Mesenteric fat pad (tissue), 1 donor: ENCODE measurements around the gene ZNF343. TPM values are rescaled to one million over a fixed set of nuclear protein-coding genes. Genes with fewer than 3 reads are reported as not detected.

ENCODE experiments used
- DNase-seq: peaks from one replicate; pipeline ENCODE4 v3.0.0-alpha.2; 2020; ENCODE audit warnings: low spot score
- total RNA-seq: library from RNA; stranded (reverse); fragmentation: NEBNext Ultra II Directional; extraction: Animal tissue kit (Norgen Biotek cat#: 25700); gene quantifications from one replicate; pipeline ENCODE4 v1.2.1, GENCODE V29; 2021
- donor health status: DM: yes; HTN: yes; CAD: no.

The ZNF343 gene
- total RNA-seq, 1 donor from 2014 or later: 14.4 TPM

DNA sequence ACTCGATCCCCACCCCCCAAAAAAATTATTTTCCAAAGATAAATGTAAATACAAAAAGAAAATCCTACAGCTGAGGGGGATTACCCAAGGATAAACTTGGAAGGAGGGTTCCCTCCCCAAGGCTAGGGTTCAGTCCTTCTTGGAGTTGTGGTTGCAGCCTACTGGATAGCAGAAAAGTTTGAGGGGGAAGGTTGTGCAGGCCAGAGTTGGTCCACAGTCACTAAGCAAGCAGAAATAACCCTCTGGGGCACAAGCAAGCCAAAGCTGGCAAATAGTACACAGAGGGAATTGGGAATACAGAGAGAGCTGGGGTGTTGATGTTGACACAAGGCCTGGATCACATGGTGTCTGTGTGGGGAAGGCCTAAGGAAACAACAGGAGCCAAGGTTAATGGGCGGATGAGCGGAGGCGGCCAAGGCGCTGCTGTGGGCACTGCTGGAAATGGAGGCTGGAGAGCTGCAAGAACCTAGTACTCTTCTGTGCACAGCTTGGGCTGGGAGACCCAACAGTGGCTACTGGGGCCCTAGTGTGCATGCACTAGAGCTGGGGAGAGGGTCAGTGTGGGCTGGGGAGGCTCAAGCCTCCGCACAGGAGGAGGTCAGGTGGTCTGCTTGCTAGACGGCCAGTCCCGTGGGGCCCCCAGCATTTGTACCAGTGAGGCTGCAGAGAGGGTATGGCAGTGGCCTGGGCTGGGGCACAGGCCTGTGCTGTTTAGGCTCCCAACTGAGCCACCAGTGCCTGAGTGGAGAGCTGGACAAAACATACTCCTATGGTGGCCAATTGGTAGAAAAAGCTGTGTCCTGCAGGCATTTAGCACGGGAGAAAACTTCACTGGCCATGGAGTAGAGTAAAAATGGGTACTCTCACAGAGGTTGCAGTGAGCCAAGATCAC lies 32.6 kb downstream of the ZNF343 start:
- no peak for DNase-seq

DNA sequence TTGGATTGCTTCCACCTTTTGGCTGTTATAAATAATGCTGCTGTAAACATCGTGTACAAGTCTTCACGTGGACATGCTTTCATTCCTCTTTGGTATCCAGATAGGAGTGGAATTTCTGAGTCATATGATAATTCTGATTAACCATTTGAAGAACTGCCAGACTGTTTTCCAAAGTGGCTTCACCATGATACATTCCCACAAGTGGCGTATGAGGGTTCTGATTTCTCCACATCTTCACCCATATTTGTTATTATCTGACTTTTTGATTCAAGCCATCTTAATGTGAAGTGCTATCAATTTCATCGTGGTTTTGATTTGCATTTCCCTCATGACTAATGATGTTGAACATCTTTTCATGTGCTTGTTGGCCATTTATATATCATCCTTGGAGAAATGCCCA lies 35.2 kb downstream of the ZNF343 start:
- DNase-seq: no peak

DNA sequence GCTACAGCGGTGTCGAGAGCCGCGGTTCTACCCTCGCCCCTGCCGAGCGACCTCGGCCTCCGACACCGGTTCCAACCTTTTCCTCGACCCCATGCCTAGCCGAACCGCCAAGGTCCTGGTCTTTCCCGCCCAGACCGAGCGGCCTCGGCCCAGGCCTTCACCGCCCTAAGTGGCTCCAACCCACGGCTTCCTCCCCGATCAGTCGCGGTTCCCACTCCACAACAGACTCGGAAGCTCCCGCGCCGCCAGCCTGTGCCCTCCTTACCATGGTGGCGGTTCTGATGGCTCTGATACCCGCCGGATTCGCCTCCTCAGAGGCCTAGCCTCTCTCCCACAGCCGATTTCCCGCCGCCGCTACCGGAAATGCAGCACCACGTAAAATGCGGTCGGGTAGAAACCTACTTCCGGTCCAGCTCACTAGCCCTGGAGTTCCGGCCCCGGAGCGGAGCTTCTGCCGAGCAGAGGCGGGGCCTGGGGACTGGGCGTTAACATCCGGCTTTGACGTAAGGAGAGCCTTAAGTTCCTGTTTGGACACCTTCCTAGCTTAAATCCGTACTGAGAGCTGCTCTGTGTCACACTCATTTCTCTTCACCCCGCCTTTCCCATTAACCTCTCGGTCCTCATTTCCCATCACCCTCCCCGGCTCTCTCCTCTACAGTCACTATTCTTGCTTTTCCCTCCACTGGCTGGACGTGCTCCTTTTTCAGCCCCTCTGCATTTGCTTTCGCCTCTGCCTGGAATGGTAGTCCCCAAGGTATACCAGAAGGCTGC lies 38.1 kb downstream of the ZNF343 start, which contains the start of gene SNRPB:
SNRPB (minus strand) TSS at position 367 of the 771 bp plus-strand sequence; CDS start at position 268, 99 bp downstream.
- DNase-seq: peak; percentile 98

DNA sequence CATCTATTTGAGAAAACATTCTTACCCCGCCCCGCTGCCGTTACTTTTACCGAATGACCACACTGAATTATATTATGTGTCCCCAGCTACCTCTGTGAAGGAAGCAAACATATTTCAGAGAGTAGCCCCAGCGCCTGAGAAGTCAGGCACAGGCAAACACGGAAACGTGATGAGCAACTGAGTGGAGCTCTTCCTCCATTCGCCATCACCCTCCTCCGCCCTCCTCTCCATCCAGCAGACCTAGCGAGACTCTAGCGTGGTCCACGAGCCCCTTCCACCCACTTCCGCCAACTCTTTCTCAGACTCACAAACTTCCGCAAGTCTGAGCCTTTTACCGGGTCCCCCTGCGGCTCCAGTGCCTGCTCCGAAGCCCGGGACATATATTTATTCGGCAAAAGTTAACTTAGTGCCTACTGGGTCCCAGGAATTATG lies 38.7 kb downstream of the ZNF343 start:
- DNase-seq: no peak

DNA sequence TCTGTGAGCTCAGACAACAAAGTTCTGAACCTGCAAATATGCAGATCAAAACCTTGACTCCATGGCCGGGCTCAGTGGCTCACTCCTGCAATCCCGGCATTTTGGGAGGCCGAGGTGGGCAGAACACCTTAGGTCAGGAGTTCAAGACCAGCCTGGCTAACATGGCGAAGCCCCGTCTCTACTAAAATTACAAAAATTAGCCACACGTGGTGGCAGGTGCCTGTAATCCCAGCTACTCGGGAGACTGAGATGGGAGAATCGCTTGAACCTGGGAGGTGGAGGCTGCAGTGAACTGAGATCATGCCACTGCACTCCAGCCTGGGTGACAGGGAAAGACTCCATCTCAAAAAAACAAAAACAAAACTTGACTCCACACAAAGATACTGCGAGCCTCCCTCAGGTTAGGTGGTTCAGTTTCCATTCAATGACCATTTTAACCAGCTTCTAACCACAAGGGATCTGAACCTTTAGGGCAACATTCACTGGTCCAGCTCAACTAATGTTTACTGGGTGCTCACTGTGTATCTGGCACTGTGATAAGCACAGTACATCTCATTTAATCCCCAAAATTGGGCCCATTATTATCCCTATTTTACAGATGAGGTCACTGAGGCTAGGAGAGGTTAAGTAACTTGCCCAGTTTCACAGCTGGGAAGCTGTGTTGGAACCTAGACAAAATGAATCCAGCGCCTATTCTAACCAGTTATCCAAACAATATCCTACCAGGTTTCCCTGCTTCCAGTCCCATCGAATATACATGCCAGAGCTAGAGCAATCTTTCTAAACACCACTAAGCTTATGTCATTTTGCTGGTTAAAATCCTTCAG lies 39.9 kb downstream of the ZNF343 start:
- DNase-seq: no peak

DNA sequence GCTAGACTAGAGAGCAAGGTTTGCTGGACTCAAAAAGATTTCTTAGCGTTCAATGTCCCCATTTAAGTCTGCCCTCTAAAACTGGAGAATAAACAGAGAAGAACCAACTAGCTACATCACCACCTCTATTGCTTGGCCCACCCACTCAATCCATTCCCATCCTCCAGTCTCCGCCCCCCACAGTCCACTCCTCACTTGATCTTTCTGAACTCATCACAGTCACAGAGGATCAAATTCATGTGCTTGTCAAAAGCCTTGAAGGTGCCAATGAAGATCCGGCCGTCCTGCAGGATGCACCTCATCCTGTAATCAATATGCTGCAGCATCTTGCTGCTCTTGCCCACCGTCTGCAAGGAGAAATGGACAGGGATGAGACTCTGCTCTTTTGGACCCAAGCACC lies 41.3 kb downstream of the ZNF343 start:
- DNase-seq: no peak

DNA sequence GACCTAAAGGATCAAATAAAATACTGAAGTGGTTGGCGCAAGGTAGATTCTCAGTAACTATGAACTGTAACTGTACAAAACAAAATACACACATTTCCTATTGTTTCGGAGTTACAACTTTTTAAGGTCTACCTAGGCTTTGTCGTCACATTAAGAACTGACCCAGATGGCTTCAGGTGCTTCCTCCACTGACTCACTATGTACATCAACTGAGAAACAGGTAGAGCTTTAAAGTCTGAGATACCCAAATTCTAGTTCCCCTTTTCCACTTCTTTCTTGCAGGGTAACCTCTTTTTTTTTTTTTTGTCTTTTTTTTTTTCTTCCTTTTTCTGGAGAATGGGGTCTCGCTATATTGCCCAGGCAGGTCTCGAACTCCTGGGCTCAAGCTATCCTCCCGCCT lies 43.6 kb downstream of the ZNF343 start:
- no peak for DNase-seq

DNA sequence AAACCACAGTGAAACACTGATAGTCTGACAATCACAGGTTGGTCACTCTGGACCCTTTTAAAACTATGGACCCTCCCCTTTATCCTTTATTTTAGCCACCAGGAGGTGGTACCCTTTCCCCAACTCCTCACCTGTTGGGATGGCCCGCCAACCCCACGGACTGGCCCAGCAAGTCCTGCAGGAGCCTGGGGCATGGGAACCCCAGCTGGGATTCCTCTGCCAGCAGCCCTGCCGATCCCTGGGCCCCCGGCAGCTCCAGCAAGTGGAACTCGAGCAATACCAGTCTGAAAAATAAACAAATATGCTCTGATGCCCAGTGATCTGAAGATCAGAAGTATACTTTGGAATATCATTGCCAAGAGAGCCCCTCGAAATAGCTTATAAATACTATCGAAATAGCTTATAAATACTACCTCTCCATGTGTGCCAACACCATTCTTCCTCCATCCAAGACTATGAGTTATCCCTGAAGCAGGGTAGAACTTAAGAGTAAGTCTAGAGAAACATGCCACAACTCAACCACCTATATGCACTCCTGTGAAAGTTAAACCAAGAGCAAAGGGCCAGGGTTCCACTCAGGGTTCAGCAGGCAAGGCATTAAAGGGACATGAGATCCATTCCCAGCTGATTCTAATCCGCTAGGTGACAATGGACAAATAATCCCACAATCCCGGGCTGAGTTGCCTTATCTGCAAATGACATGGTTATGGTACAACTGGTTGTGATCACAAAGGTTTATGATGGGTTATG lies 44.9 kb downstream of the ZNF343 start:
- DNase-seq: no peak

DNA sequence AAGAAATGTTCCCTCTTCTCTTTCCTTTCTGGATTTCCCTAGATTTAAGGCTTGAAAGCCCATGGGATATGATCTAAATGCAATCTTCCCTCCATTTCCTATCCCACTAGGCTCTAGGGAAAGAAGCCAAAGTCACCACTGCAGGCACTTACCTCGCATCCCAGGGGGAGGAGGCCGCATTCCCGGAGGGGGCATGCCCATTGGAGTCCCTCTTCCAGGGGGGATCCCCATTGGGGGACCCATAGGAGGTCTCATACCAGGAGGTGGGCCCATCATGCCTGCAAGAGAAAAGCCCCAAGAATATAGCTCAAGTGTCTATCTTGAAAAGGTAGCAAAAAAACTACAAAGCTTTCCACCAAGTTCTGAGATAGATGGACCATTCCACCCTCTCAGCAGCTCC lies 46.2 kb downstream of the ZNF343 start:
- no peak for DNase-seq

DNA sequence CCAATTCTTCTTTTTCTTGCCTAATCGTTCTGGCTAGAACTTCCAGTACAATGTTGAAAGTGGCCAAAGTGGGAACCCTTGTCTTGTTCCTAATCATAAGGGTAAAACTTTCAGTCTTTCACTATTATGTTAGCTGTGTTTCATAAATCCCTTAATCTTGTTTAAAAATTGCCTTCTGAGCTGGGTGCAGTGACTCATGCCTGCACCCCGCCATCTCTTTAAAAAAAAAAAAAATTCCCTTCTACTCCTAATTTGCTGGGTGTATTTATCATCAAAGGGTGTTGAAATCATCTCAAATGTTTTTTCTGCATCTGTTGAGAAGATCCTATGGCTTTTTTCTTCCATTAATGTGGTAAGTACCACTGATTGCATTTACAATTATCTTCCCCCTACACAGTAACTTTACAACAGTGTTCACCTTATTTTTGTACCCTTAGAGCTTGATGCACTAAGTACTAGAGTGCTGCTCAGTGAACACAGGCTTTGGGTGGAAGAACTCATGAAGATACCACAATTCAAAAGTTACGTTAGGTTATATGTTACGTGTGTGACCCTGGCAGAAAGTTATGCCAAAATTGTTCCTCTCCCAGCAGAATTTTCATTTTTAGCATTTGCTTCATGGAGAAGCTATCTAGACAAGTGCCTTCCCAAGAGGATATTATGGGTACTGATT lies 47.8 kb downstream of the ZNF343 start:
- no peak for DNase-seq

DNA sequence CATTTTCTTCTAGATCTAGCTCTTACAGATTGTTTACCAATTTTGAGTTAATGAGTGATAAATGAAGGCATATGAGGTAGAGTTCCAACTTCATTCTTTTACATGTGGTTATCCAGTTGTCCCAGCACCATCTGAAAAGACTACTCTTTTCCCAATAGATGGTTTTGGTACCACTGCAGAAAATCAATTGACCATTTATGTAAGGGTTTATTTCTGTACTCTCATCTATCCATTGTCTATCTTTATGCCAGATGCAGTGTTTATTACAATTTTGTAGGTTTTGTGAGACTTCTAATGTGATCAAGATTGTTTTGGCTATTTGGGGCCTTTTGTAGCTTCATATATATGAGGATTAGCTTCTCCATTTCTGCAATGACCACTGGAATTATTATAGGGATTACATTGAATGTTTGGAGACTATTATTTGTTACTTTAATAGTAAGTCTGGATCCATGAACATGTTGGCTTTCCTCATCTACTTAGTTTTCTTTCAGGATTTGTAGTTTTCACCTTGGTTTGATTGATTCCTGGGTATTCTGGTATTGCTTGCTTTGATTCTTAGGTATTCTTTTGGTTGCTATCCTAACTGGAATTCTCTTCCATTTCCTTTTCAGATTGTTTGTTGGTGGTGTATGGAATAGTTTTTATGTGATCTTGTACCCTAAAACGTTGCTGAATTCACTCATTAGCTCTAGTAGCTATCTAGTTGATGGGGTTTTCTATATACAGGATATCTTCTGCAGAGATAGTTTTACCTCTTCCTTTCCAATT lies 48.5 kb downstream of the ZNF343 start:
- DNase-seq: no peak

DNA sequence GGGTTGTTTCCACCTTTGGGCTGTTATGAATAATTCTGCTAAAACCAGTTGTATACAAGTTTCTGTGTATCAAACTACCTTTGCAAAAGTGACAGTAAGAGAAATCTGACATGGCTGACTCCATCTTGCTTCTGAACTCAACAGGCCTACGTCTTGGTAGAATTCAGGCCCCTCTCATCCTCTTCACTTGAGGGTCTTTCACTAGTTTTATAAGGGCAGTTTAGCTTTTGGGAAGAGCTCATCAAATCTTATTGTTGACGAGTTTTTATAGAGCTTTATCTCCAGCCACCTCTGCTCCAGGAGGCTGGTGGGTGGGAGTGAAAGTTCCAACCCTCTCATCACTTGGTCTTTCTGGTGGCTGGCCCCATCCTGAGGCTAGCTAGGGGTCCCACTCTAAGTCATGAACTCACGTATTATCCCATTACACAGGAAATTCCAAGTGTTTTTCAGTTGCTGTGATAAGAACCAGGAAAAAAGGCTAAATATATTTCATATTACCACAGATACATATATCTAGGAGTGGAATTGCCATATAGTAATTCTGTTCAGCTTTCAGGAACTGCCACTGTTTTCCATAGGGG lies 49.7 kb downstream of the ZNF343 start:
- DNase-seq: no peak

DNA sequence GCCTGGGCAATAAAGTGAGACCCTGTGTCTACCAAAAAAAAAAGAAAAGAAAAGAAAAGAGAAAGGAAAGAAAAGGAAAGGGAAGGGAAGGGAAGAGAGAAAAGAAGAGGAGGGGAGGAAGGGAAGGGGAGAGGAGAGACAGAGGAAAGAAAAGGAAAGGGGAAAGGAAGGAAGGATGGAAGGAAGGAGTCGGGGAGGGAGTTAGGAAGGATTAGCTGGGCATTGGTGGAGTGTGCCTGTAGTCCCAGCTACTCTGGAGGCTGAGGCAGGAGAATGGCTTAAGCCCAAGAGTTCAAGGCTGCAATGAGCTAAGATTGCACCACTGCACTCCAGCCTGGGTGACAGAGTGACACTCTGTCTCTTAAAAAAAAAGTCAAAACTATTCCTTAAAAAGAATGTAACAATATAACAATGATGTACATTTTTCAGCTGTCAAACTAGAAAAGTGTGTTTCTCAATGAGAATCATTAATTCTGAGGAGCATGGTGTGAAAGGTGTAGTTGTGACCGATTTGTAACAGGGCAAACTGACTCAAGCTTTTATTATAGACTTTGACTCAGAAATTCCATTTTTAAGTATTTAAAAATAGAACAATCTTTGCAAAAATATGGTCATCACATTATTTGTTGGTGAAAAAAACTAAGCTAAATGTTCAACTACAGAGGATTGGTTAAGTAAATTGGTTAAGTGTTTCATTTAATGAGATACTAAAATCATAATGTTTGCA lies 52.8 kb downstream of the ZNF343 start:
- DNase-seq: no peak

DNA sequence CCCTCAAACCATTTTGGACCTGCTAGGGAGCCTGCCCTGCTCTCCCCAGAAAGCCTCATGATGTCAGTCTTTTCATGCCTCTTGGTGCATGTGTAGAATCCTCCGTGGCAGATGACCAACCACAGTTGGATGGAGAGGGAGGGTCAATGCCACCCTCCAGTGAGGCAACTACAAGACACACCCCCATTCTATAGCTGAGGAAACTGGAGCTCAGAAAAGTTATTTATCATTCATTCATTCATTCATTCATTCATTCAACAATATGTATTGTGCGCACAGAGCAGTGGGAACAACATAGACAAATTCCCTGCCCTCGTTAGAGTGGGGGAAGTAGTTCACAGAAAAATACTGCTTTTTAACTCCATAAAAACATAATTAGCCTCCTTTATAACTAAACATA lies 54.9 kb downstream of the ZNF343 start:
- no peak for DNase-seq

DNA sequence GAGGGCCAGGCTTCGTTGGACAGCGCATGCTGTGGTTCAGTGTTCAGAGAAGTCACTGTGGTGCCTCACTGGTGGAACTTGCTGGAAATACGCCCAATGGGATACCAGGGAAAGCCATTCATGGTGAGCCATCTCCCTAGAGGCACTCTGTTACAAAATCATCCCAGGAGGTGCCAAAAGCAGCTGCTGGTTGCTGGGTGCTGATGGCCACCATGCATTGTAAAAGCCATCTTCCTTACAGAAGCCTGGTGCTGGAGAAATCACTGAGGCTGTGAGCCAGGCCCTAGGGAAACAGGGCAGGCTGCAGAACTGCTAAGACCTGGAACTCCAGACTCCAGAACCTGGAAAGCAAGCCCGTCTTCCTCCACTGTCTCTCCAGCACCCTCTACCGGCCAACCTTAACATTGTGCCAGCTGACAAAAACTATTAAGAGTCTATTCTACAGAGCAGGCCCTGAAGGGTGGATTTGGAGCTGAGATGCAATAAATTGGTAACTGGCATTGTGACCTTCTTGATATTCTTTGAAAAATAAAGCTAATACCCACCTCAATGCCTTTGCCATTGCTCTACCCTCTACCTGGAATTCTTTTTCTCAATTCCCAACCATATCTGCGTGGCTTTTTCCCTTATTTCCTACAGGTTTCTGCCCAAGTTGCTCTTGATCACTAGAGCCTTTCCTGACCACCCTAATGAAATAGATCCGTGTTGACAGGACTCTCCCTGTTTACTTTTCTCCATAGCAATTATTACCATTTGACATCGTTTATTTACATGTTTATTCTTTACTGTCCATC lies 56.6 kb downstream of the ZNF343 start:
- no peak for DNase-seq

DNA sequence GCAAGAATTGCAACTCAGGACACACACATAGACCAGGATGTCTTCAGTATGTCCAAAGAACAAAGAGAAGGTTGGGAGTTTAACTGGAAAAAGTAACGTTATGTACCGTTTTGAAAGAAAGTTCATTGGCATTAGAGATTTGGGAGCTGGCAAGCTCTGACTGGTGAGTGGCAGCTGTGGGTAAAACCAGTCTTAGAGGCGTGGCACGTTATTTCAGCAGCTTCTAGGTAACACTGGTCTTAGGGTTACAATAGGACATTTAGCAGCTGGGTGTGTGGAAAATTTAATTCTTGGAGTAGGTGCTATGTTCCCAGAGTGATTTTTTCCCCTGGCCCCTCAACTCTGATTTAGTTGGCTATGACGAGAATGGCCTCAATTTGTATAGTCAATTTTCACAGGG lies 57.3 kb downstream of the ZNF343 start:
- no peak for DNase-seq

DNA sequence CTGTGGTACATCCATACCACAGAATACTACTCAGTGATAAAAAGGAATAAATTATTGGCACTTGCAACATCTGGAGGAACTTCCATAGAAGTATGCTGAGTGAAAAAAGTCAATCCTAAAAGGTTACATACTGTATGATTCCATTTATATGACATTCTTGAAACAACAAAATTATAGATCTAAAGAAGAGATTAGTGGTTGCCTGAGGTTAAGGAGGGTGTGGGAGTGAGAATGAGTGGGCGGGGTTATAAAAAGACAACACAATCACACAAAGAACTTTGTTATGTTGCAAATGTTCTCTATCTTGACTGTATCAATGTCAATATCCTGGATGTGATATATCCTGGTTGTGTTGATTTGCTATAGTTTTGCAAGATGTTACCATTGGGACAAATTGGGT lies 59.3 kb downstream of the ZNF343 start:
- DNase-seq: no peak
